NCI-H1930 (cell line): ENCODE data around the gene RAB8B.

Experiments used
- DNase-seq, 2 experiments: peaks; one replicate each; lab custom pipeline; 2025; lab: John Stamatoyannopoulos, UW

RAB8B gene

DNA sequence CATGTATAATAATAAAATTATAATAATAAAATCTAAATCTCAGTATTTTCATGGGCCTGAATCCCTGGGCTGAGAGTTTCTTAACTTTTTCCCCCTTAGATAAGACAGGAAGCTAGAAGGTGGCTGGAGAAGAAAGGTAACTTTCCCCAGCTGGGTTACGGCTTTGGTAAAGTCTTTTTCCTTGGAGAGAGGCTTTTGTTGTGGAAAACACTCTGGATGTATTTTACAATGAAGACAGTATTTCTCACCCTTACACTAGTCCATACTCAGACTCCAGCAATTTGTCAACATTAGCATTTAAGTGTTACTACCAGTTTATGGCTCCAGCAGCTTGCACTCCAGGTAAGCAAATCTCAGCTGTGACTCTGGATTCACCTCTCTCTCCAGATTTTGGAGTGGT lies 122.9 kb downstream of the RAB8B start:
- DNase-seq = no peak

DNA sequence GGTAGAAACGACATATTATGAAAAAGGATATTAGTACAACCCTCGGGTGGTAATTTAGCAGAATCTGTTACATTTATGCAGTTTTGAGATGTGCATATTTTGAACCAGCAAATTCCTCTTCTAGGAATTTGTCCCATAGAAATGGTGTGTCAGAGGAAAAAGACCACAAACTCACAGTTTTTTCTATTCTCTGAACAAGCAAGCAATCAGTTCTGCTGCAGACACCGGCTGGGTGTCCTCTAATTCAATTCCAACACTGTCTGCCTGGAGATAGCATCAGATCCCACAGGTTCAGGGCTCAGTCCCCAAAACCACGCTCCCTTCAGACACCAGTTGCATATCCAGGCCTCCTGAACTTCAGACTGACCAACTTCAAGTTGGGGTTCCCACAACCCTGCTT lies 124.4 kb downstream of the RAB8B start:
- no peak for DNase-seq

DNA sequence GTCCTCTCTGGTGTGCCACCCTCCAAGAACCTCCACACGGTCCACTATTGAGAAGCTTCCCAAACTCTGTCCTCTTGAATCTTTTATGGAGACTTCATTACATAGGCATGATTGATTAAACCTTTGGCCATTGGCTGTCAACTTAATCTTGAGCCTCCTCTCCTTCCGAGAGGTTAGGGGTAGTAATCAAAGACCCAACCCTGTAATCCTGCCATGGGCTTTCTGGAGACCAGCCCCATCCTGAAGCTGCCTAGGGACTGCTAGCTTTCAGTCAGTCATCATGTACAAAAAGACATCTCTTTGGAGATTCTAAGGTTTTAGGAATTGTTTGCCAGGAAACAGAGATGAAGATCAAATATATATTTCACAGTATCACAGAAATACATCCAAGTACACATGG lies 125.0 kb downstream of the RAB8B start:
- DNase-seq = no peak
